Measurements from ENCODE around the gene FLG.

DNA sequence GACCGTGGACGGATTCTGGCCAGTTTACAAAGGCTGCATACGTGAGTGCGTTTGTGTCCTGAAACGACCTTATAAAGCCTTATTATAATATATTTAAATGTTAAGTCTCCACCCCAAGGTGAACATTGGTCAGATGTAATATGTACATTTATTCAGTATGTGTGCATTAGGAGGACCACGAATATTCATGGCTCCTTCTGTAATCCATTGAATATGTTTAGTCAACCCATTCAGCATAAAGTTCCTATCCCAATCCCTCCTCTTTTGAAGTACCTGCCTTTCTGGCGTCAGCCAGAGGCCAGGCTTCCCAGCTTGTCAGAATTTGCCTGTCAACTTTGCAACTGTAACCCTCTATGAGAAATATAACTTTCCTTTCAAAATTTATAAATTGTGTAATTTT is 10.4 kb upstream of the FLG start:
- TF ChIP-seq POLR2A (IDR thresholded peaks at IDR 0.05): no peak
- TF ChIP-seq, protein P1, sequence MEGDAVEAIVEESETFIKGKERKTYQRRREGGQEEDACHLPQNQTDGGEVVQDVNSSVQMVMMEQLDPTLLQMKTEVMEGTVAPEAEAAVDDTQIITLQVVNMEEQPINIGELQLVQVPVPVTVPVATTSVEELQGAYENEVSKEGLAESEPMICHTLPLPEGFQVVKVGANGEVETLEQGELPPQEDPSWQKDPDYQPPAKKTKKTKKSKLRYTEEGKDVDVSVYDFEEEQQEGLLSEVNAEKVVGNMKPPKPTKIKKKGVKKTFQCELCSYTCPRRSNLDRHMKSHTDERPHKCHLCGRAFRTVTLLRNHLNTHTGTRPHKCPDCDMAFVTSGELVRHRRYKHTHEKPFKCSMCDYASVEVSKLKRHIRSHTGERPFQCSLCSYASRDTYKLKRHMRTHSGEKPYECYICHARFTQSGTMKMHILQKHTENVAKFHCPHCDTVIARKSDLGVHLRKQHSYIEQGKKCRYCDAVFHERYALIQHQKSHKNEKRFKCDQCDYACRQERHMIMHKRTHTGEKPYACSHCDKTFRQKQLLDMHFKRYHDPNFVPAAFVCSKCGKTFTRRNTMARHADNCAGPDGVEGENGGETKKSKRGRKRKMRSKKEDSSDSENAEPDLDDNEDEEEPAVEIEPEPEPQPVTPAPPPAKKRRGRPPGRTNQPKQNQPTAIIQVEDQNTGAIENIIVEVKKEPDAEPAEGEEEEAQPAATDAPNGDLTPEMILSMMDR (IDR thresholded peaks at IDR 0.05): no peak

All from body of pancreas (tissue), 4 donors.